GM19035 (cell line): Measurements from ENCODE around the gene ENPP3.

Experiments used
- ATAC-seq: cut with Tn5 transposase; IDR thresholded peaks from one replicate; pipeline ENCODE4 v1.9.1; 2021; ENCODE audit not compliant: unreplicated experiment

The ENPP3 gene

DNA sequence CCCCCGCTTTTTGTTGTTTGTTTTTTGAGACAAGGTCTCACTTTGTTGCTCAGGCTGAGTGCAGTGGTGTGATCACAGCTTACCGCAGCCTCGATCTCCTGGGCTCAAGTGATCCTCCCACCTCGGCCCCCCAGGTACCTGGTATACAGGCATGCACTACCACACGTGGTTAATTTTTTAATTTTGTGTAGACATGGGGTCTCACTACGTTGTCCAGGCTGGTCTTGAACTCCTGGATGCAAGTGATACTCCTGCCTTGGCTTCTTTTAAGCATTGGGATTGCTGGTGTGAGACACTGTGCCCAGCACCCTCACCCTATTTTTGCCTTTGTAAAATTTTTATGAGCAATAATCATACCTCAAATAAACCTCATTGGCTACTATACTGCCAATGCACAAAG, 5.5 kb downstream of the ENPP3 start:
- no peak for ATAC-seq

DNA sequence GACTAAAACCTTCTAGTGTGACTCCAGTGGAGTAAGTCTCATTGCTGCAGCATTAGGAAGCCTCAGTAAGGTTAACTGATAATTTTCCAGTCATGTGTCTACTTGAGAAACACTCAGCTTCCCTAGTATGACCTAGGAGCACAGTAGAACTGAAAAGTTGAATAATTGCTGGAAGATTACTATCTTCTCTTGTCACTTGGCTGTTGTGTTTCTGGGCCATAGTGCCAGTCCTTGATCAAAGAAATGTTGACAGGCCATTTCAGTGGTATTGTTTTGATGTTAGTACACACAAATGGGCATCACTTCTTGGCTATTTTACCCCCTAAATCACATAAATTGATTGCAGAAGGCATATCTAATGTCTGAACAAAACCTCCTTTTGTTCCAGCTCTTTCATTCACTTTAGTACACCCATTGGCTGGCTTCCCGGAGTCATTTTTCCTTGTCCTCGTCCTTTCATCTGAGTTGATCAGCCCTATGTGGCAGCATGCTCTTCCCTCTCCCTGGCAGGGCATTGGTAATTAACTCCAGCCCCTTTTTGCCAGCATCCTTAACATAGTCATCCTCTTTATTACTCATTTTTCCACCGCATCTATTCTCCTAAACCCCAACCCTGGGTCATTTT, 6.0 kb downstream of the ENPP3 start:
- no peak for ATAC-seq

DNA sequence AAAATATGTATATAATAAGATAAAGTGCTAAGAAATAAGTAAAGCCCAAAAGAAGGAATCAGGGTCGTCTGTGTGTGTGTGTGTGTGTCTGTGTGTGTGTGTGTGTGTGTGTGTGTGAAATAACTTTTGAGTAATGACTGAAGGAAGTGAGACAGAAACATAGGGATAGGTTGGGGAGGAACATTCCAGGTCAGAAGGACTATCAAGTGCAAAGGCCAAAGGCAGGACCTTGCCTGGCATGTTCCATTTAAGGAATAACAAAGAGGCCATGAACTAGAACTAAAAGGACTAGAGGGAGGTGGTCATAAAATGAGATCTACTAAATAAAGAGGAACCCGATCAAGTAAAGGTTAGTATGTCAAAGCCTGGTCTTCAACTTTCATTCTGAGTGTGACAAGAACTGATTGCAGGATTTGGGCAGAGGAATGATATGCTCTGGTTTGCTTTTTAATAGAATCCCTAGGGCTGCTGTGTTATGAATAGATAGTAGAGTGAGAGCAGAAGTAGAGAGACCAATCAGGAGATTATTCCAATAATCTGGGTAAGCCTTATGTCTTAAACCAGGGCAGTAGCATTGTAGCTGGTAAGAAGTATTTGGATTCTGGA, 6.9 kb downstream of the ENPP3 start:
- ATAC-seq = no peak

DNA sequence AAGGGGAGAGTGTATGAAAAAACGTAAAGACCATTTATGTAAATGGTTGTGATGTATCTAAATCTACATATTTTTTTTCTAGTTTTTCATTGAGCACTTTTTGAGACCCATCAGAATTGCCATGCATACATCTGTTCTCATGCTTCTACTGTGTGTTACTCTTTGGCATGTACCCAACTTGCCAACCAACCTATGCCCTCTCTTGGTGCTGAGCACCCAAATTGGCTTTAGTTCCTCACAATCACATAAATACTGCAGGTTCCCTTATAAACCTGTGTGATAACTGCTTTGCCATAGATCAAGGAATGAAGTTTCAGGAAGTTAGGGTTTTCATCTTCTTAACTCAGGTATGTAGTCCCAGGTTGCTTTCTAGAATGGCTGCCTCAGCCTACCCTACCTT, 7.8 kb downstream of the ENPP3 start:
- no peak for ATAC-seq

DNA sequence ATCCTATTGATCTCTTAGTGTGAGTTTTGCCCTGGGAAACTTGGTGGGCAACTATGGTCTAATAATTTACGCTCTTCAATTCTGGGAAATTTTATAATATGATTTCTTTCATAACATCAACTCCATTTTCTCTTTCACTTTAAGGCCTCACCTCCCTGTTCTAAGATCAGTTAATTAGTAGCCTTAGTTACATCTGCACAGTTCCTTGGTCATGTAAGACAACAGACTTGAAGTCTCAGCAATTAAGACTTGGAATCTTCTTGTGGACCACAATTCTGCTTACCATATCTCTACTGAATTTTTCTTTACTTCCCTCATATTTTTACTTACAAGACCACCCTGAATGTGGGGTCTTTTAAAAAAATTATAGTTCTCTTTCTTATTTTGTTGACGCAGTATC, 8.7 kb downstream of the ENPP3 start:
- no peak for ATAC-seq

- no peak for ATAC-seq
Measured at GRCh38 chr6:131646249-131646670, 9.2 kb downstream of the ENPP3 start.

DNA sequence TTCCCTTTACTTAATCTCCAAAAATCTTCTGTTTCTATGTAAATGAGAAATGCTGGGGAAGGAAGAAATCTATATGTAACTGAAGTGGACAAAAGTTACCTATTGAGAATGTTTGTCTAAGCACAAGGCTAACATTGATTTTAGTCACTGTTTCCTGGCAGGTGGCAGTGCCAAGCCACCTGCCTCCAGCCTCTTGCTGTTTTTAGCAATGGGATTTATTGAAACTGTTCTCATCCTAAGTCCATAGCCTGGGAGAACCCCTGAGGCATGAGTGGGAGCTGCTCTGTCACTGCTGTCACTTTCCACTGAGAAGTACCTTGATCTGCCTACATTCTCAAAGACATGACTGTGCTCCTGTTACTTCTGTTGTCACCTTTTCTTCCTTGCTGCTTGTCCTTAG, 14.7 kb downstream of the ENPP3 start:
- ATAC-seq = no peak

DNA sequence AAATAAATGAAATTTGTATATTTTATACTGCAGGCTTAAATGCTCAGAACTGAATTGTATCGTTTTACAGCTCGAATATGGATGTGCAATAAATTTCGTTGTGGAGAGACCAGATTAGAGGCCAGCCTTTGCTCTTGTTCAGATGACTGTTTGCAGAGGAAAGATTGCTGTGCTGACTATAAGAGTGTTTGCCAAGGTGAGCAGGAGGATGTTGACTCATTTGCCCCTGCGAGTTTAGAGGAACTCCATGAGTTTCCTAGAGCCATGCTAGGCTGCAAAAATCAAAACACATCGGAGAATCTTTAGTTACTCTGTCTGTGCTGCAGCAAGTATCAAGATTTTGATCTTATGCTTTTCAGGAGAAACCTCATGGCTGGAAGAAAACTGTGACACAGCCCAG, 15.4 kb downstream of the ENPP3 start:
- no peak for ATAC-seq

DNA sequence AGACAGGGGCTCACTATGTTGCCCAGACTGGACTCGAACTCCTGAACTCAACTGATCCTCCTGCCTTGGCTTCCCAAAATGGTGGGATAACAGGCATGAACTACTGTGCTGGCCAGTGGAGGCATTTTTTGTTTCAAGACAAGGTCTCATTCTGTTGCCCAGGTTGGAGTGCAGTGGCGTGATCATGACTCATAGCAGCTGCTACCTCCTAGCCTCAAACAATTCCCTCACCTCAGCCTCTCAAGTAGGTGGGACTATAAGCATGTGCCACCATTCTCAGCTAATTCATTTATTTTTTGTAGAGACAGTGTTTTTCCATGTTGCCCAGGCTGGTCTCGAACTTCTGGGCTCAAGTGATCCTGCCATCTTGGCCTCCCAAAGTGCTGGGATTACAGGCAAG, 17.2 kb downstream of the ENPP3 start:
- ATAC-seq = no peak

GRCh38 chr6:131655387-131655786, 18.3 kb downstream of the ENPP3 start:
- ATAC-seq = no peak

DNA sequence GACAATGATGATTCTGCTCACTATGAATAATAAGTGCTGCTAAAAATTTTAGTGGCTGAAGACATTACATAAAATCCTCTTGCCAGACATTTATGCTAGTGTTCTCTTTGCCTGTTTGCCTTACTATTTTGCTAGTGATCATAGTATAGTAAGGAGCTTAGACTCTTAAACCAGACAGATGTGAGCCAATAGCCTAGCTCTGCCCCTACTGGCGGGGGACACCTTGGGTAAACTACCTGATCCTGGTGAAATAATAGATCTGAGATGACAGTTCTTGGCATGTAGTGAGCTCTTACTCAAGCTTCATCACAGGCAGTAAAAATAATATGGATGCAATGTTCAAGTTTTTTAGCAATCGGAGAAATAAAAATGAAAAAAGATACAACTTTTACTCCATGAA, 18.8 kb downstream of the ENPP3 start:
- ATAC-seq = no peak

DNA sequence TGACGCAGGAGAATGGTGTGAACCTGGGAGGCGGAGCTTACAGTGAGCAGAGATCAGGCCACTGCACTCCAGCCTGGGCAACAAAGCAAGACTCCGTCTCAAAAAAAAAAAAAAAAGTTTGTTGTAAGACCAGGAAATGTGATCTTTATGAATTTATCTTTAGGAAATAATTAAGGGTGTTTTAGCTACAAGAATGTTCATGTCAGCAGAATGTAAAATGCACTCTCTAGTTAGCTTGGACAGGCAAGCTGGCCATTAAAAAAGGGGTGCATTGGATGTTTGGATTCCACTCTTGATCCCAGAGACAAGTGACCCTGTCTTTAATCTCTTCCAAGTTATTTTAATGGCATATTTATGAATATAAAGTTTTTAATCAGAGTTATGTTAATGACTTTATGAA, 19.6 kb downstream of the ENPP3 start:
- ATAC-seq = no peak

- ATAC-seq = no peak
Measured at GRCh38 chr6:131657222-131657621, 20.1 kb downstream of the ENPP3 start.

DNA sequence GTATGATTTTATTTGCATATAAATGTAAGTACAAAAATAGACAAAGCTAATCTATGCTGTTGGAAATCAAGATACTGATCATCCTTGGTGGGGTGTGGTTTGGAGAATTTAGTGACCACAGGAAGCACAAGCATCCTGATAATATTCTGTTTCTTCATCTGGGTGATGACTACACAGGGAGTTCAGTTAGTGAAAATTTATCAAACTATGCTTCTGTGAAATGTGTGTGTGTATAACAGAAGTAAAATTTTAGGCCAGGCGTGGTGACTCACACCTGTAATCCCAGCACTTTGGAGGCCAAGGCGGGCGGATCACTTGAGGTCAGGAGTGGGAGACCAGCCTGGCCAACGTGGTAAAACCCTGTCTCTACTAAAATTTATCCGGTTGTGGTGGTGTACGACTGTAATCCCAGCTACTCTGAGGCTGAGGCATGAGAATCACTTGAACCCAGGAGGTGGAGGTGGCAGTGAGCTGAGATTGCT, 20.6 kb downstream of the ENPP3 start:
- ATAC-seq = no peak

GRCh38 chr6:131658287-131658686, 21.2 kb downstream of the ENPP3 start:
- no peak for ATAC-seq

DNA sequence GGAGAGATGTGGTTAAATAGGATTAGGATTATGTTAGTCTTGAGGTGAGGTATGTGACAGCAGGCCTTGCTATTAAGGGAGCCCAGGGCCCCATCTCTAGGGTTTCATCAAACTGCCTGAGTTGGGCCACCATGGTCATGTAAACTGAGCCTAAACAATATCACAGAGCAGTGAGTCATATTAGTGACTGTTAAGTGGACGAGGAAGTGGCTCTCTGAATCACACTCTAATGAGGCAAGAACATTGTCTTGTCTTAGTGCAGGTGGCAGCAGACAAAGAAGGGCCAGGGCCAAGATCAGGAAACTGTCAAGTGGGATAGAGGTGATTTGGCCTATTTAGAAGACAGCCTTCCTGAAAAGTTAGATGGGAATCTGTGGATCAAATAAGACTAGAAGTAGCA, 23.1 kb downstream of the ENPP3 start:
- ATAC-seq = no peak

DNA sequence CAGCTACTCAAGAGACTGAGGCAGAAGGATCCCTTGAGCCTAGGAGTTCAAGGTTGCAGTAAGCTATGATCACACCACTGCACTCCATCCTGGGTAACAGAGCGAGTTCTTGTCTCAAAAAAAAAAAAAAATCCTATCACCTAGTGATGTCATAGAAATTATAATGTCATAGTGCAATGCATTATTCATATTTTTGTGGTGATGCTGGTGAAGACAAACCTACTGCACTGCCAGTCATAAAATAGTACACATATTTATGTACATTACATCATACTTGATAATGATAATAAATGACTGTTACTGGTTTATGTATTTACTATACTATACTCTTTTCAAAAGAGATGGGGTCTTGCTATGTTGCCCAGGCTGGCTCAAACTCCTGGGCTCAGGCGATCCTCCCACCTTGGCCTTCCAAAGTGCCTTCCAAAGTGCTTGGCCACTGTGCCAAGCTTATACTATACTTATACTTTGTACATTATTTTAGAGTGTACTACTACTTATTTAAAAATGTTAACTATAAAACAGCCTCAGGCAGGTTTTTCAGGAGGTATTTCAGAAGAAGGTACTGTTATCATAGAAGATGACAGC, 26.6 kb downstream of the ENPP3 start:
- no peak for ATAC-seq

DNA sequence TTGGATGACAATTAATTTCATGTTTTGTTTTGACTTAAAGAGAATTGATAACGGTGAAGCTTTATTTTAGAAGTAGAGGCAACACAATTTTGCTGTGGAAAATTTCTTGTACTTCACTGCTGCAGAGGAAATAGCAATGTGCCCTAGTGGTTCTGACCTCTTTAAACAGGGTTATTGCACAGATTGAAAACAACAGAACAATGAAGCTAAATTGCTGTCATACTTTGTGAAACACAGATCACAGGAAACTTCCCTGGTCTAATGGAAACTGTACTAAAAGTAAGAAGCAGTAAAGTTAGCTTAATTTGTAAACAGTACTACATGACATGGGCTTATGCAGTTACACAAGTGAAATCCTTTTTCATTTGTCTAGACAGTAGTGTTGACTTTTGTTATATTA, 32.8 kb downstream of the ENPP3 start:
- ATAC-seq = no peak

DNA sequence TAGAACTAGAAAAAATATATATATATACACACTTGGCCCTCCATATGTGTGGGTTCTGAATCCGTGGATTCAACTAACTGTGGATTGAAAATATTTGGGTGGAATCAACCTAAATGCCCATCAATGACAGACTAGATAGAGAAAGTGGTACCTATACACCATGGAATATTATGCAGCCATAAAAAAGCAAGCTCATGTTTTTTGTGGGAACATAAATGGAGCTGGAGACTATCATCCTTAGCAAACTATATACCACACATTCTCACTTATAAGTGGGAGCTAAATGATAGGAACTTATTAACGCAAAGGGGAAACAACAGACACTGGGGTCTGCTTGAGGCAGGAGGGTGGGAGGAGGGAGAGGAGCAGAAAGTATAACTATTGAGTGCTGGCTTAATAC, 36.1 kb downstream of the ENPP3 start:
- ATAC-seq = no peak

DNA sequence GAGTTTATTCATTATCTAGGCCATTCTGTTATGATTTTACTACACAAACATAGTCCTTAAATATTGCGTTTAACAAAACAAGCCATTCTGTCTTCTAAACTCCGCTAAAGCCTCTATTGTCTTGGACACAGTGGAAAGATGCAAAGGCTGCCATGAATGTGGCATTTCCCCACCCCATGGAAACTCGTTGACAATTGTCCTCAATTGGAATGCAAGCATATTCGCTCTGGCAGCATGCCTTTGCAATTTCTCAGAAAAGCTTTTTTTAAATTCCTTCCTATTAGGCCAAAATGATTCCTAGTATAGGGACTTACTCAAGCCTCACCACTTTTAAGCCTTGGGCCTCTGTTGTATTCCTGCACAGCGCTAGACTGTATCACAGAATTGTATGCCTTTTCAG, 41.3 kb downstream of the ENPP3 start:
- no peak for ATAC-seq

DNA sequence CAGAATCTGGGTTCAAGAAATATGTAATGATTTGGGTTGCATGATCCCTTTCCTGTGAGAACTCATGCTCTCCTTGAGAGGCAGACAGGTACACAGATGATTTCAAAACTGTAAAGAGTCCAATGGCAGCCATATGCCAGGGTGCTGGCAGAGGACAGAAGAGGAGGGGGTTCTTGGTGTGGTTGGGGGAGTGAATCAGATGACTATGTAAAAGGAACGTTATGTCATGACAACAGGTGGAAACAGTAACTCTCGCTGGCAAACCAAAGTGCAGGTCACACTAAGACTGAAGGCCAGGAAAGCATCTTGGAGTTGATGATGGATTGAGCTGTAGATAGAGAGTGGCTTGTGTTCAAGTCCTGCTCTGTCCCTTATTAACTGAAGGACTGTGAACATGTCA, 43.8 kb downstream of the ENPP3 start:
- no peak for ATAC-seq

DNA sequence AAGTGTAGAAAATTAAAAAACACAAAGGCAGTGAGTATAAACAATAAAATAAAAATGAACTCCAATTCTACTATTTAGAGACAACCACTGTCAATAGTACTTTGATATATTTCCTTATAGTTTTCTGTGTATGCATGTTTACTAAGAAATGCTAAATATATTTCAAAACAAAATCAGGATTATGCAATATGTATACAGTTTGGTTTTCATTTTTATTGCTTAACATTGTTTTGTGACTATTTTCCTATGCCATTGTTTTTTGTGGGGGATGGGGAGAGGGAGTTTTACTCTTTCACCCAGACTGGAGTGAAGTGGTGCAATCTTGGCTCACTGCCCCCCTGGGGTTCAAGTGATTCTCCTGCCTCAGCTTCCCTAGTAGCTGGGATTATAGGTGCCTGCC, 44.5 kb downstream of the ENPP3 start:
- ATAC-seq = no peak

- ATAC-seq = no peak
Measured at GRCh38 chr6:131682442-131682841, 45.3 kb downstream of the ENPP3 start.
